ES-I3 (cell line): ENCODE data around the gene CCDC88A.
"Not testable (repeated sequence)": the region's sequence is repeated elsewhere in the genome, so short reads cannot be mapped to it uniquely, and the experiment has no call there.

ENCODE experiments used
- H3K36me3 ChIP-seq: 2 replicates; pipeline ENCODE4 v1.6.1; 2013; ENCODE audit warnings: mild to moderate bottlenecking, low read length, control low read depth, moderate library complexity; ENCODE audit not compliant: insufficient read depth
- H3K4me1 ChIP-seq: 2 replicates; pipeline ENCODE4 v1.6.1; 2013; ENCODE audit warnings: mild to moderate bottlenecking, control low read depth, low read length; ENCODE audit not compliant: insufficient read depth
- H3K9ac ChIP-seq: 2 replicates; pipeline ENCODE4 v1.6.1; 2013; ENCODE audit warnings: low read depth, mild to moderate bottlenecking, low read length, moderate library complexity
- H3K9me3 ChIP-seq: 2 replicates; pipeline ENCODE4 v1.6.1; 2013; ENCODE audit warnings: mild to moderate bottlenecking, low read length, moderate library complexity; ENCODE audit not compliant: control insufficient read depth, insufficient read depth

The CCDC88A gene

DNA sequence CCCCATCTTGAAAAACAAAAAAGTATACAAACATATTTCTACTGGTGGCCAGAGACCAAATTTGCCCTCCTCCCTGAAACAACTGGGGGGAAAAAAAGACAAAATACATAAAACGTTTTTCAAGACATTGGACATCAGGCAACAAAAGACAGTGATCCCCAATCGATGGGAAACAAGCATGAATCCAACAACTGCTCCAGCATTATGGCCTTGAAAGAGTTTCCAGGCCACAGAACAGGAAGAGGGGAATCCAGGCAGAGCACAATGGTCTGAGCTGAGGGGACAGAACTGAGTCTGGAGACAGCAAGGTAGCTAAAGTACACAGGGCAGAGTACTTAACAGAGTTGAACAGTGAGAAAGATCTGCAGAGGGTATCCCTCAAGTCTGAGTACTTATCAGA is 4.4 kb downstream of the CCDC88A start:
- Histone ChIP-seq H3K9ac (no peak overlapping the region), H3K9me3 (no peaks in the 10 kb centered on the region), H3K4me1 (no peaks in the 10 kb centered on the region), H3K36me3 (no peaks in the 10 kb centered on the region)

DNA sequence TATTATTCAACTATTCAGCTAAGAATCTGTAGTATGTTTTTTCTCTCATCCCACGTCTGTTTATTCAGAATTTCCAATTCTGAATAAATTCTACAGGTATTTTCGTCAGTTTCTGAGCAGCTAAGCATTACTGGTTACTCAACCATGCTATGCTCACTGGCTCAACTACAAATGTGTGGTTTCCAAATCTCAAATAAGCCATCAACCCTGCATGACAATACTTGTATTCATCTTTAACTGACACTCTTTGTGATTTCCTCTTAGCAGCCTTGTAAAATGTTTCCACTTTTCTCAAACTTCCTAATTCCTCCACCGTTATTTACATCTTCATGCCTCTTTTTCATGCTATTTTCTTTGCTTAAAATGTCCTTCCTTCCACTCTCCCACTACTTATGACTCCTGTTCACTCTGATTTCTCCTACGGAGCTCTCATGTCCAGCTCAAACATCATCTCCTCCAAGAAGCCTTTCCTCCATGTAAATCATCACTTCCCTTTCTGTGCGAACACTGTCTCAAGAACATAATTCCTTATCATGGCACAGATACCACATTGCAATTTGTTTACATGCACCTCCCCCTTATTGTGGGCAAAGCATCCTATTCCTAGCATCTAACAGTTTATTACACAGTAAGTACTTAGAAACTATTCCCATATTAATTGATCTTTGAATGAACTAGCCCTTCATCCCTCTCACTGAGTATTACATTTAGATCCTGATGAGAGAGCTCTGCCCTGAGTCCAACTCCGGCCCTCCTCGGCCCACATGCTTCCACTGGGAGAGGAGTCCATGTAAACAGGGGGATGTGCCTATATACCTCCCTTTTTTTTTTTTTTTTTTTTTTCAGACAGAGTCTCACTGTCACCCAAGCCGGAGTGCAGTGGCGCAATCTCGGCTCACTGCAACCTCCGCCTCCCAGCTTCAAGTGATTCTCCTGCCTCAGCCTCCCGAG is 10.5 kb downstream of the CCDC88A start:
- H3K4me1 ChIP-seq: peaks cover 14% of the 10 kb centered on the region
- H3K9ac ChIP-seq: no peak overlapping the region
- H3K36me3 ChIP-seq: no peaks in the 10 kb centered on the region
- H3K9me3 ChIP-seq: no peaks in the 10 kb centered on the region

DNA sequence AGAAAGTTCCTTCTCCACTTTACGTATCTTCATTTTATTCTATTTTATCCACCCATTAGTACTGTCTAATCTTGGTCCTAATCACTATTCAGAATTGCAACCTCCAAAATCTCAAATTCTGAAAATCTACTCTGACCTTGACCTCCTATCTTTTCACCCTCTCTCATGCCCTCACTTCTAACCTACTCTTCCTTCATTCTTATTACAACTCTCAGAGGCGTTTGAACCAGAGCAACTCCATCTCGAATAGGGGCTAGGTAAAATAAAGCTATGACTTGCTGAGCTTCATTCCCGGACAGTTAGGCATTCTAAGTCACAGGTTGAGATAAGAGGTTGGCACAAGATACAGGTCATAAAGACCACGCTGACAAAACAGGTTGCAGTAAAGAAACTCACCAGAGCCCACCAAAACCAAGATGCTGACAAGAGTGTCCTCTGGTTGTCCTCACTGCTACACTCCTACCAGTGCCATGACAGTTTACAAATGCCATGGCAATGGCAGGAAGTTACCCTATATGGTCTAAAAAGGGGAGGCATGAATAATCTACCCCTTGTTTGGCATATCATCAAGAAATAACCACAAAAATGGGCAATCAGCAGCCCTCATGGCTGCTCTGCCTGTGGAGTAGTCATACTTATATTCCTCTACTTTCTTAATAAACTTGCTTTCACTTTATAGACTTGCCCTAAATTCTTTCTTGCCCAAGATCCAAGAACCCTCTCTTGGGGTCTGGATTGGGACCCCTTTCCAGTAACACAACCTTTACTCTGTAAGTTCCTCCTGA is 11.4 kb downstream of the CCDC88A start:
- Histone ChIP-seq H3K9me3 (no peaks in the 10 kb centered on the region), H3K9ac (no peak overlapping the region), H3K4me1 (peaks cover 14% of the 10 kb centered on the region), H3K36me3 (no peaks in the 10 kb centered on the region)

DNA sequence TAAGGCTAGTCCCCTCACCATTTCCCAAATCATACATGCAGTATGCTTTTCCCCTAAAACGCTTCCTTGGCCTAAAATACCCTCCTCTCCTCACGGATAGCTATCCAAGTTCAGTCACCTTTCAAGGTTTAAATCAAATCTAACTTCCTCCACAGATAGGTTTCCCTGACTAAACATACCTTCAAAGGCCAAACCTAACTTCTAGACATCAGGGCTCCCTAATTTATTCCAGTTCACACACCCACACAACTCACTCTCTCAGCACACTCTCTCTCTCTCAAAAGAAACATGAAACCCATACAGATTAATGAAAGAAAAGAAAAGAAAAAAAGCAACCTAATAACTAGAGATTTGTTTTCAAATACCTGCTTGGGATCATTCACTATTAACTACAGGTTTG is 14.5 kb downstream of the CCDC88A start:
- no peaks in the 10 kb centered on the region for H3K36me3 ChIP-seq

DNA sequence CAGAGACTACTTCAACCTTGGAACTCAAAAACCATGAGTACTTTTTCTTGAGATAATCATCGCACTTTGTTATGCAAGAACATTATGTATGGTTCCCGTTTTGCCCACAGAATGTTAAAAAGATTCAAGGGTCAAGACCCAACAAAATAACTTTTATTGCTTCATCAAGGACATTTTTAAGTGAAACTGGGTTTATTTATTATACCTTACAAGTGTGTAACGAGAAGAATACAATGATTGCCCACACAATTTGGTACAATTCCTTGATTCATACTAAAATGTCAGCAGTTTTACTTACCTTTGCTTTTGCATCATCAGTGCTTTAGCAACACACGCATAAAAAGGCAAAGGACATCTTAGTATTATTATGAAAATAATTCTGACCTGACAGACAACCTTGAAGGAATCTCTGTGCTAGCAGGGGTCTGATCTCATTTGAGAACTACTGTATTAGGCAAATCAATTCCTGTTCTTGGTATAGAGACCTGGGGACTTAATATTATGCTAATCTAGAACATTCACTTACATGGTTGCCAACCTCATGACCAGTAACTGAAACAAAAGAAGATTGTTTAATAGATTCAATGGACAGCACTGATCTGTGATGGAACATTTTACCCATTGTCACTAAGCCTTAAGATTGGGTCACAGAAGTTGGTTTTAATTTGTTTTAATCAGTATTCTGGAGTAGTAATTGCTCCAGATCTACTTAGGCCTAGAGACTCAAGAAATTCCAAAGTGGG is 16.2 kb downstream of the CCDC88A start:
- Histone ChIP-seq H3K4me1 (peaks cover 3% of the 10 kb centered on the region; the same call in 1 of the 2 replicates), H3K9ac (no peak overlapping the region), H3K9me3 (no peaks in the 10 kb centered on the region), H3K36me3 (no peaks in the 10 kb centered on the region)

More for the DNA sequence above, 14.5 kb downstream of the CCDC88A start:
- Histone ChIP-seq H3K9me3 (no peaks in the 10 kb centered on the region), H3K4me1 (peaks cover 14% of the 10 kb centered on the region), H3K9ac (no peak overlapping the region)

DNA sequence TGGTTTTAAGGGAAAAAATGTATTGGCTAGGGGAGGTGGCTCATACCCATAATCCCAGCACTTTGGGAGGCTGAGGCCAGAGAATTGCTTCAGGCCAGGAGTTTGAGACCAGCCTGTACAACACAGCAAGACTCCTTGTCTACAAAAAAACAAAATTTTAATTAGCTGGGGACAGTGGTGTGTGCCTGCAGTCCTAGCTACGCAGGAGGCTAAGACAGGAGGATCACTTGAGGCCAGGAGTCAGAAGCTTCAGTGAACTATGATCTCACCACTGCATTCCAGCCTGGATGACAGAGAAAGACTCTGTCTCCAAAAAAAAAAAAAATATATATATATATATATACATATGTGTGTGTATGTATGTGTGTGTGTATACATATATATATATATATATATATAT is 18.5 kb downstream of the CCDC88A start:
- Histone ChIP-seq H3K9ac (no peak overlapping the region), H3K9me3 (no peaks in the 10 kb centered on the region), H3K36me3 (no peaks in the 10 kb centered on the region), H3K4me1 (no peaks in the 10 kb centered on the region)

DNA sequence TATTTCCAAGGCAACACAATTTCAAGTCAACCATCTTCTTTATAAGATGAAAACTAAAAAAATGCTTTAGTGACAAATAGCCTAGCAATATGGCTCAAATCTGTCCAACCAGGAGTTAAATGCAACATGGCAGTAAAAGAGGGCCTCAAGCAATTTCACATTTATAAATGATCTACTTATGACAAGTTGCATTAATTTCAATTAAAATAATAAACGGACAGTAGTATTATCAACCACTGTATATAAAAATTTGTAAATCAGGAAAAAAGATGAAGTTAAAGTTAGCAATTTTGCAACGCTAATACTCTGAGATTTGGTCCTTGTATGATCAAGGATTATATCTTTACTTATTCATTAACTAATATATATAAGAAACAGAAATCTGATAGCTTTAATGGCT is 19.3 kb downstream of the CCDC88A start:
- Histone ChIP-seq H3K9me3 (no peaks in the 10 kb centered on the region), H3K9ac (no peak overlapping the region), H3K36me3 (no peaks in the 10 kb centered on the region), H3K4me1 (no peaks in the 10 kb centered on the region)

DNA sequence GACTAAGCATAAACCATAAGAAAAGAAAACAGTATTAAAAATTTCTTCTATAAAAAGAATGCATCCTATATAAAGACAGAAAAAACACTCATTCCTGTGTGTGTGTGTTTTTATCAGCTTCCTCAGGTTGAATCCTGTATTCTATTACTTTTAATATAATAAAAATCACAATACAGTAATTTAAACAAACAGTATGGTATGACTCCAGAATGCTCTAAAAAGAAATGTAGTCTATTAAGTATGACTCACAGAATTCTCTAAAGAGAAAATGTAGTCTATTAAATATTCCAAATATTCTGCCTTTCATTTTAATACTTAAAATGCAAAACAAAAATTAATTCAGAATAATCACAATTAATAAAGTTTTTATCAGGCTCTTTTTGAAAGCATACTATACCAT is 19.8 kb downstream of the CCDC88A start:
- no peaks in the 10 kb centered on the region for H3K36me3 ChIP-seq

DNA sequence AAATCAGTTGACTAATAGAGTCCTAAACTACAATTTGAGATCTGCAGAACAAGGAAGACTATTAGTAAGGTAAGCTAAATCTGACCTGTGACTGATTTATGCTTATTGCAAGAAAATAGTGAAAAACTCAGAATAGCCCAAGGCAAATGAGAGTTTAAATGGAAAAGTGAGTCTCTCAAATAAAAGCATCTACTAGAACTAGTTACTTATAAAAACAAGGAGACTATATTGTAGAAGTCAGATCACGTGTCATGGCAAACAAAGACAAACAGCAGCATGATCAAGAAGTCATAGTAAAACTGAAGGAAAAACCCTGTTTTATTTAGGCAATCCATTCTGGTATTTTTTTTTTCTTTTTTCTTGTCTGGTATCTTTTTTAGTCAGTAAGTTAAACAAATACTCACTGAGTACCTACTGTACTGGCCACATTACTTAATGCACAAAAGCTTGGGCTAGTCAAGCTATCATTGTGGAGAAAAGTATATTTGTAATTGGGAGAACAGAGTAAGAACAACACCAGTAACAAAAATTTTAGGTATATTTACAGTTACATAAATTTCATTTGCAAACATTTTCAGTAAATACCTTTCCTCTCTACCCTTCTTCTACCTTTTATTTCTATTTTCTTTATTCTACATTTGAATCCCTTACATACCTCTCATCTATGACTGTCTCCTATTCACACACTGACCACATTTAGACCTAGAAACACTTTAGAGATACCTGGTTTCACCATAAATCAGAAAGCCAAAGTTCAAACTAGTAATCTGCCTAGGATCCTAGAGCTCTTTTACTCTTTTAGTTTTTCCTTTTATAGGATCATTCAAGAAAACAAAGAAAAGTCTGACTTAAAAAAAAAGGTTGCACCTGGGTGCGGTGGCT is 23.7 kb downstream of the CCDC88A start:
- Histone ChIP-seq H3K9me3 (no peaks in the 10 kb centered on the region), H3K4me1 (no peaks in the 10 kb centered on the region), H3K36me3 (no peaks in the 10 kb centered on the region), H3K9ac (no peak overlapping the region)

More for the DNA sequence above, 19.8 kb downstream of the CCDC88A start:
- Histone ChIP-seq H3K9me3 (no peaks in the 10 kb centered on the region), H3K9ac (no peak overlapping the region), H3K4me1 (no peaks in the 10 kb centered on the region)

DNA sequence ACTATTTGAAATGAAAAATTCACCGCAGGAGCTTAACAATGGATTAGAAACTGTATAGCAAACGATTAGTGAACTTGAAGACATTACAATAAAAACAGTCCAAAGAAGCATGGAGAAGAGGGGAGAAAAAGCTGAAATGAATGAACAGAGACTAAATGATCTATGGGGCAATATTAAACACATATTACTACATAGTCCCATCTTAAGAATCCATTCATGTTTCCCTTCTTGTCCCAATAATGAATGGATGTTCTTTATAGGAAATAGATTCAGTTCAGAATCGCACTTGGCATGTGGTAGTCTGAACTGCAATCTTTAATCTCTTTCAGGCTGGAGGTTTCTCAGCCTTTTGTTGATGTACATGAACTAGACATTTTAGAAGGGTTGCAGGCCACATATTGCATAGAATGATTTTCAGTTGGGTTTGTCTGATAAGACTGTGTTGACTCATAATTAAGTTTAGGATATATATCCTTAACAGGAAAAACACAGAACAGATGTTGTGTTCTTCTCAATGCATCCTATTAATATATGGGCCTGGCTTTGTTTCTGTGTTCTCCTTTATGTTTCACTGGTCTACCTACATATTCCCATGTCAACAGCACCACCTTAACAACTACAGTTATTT is 27.9 kb downstream of the CCDC88A start:
- no peak overlapping the region for H3K9ac ChIP-seq
- H3K36me3 ChIP-seq: no peaks in the 10 kb centered on the region
- no peaks in the 10 kb centered on the region for H3K9me3 ChIP-seq
- no peaks in the 10 kb centered on the region for H3K4me1 ChIP-seq

DNA sequence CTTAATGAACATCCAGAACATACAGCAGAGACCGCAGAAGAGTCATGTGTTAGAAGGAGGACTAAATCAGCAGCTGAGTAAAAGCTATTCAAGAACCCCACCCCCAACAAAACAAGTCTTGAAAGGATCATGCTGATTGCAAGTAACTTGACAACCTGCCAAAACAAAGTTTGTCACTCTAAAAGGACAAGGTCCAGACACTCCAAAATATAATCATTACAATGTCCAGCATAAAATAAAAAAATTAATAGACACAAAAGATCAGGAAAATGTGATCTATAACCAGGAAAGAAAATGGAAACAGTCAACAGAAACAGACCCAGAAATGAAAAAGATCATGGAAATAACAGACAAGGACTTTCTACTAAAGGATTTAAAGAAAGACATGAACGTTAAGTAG is 28.5 kb downstream of the CCDC88A start:
- H3K9ac ChIP-seq: no peak overlapping the region
- H3K36me3 ChIP-seq: no peaks in the 10 kb centered on the region
- no peaks in the 10 kb centered on the region for H3K4me1 ChIP-seq
- H3K9me3 ChIP-seq: no peaks in the 10 kb centered on the region

DNA sequence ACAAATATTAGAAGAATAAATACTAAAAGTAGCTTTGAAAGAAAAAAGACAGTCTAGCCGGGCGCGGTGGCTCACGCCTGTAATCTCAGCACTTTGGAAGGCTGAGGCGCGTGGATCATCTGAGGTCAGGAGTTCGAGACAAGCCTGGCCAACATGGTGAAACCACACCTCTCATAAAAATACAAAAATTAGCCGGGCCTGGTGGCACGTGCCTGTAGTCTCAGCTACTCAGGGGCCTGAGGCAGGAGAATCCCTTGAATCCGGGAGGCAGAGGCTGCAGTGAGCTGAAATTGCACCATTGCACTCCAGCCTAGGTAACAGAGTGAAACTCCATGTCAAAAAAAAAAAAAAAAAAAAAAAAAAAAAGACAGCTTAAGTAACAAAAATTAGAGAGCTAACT is 34.1 kb downstream of the CCDC88A start:
- not testable (repeated sequence) for H3K36me3 ChIP-seq, H3K4me1 ChIP-seq, H3K9ac ChIP-seq, H3K9me3 ChIP-seq

DNA sequence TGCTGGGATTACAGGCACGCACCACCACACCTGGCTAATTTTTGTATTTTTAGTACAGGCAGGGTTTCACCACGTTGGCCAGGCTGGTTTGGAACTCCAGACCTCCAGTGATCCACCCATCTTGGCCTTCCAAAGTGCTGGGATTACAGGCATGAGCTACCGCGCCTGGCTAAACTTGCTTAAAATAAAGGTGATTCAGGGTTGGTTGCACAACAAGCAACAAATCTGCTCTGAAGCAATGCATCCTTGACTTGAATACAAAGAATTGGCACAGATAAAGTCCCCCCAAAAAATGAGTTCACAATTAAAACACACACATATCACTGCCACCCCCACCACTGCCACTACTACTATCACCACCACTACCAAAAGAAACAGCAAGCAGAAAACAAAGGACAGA is 34.9 kb downstream of the CCDC88A start:
- H3K36me3 ChIP-seq: no peaks in the 10 kb centered on the region
- no peak overlapping the region for H3K9ac ChIP-seq
- H3K9me3 ChIP-seq: no peaks in the 10 kb centered on the region
- H3K4me1 ChIP-seq: no peaks in the 10 kb centered on the region
